GM23248 (cell line): ENCODE results near the gene CTNND2.

Experiments used
- EZH2 ChIP-seq: fragments of 200-600 bp; sonication (generic); IDR thresholded peaks from 2 replicates; pipeline ENCODE4 v1.6.1; 2018; ENCODE audit warnings: antibody characterized with exemption, mild to moderate bottlenecking; ENCODE audit not compliant: insufficient read depth, poor library complexity, severe bottlenecking
- EZH2phosphoT487 ChIP-seq: fragments of 200-600 bp; sonication (generic); IDR thresholded peaks from 2 replicates; pipeline ENCODE4 v1.6.1; 2018; ENCODE audit warnings: antibody characterized with exemption, moderate library complexity, mild to moderate bottlenecking, low read depth; ENCODE audit not compliant: insufficient read depth

DNA sequence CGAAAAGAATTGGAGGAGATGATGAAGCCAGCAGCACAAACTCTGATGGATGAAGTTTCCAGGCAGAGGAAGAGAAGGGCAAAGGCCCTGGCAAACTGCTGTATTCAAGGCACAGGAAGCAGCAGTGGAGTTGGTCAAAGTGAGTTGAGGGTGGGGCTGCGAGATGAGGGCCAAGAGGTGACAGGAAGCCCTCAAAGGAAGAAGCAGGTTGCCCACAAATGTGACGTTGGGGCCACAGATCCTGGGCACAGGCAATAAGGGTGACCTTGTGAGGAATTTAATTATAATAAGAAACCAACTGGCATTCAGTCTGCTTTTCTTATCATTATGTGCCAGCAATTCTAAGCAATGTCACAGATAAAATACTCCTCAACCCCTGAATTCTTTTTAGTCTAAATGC is 261.8 kb downstream of the CTNND2 start:
- TF ChIP-seq EZH2 (no peak), EZH2phosphoT487 (no peak)
